GM21390 (cell line): ENCODE measurements around the gene CALHM4.

Source experiments
- ATAC-seq: cut with Tn5 transposase; IDR thresholded peaks from one replicate; pipeline ENCODE4 v1.9.1; 2021; ENCODE audit not compliant: unreplicated experiment

Gene CALHM4

GRCh38 chr6:116553451-116553850 is at the start of gene CALHM4:
CALHM4 (plus strand) TSS chr6:116553751; CDS start chr6:116553794, 43 bp downstream.
- no peak for ATAC-seq

- ATAC-seq = no peak
Measured at GRCh38 chr6:116507324-116507723, 46.2 kb upstream of the CALHM4 start.

- no peak for ATAC-seq
Measured at GRCh38 chr6:116508527-116508926, 45.0 kb upstream of the CALHM4 start.

- ATAC-seq = no peak
Measured at GRCh38 chr6:116511424-116512110, 42.0 kb upstream of the CALHM4 start, which contains the start of gene CALHM5. CALHM5 (plus strand) TSS chr6:116511639; CDS start chr6:116511697, 58 bp downstream.

- peak; percentile 95 for ATAC-seq
Measured at GRCh38 chr6:116512111-116512559, 41.4 kb upstream of the CALHM4 start.

- no peak for ATAC-seq
Measured at GRCh38 chr6:116512734-116513133, 40.8 kb upstream of the CALHM4 start.

- no peak for ATAC-seq
Measured at GRCh38 chr6:116513224-116513875, 40.2 kb upstream of the CALHM4 start.

GRCh38 chr6:116514111-116514510 is 39.4 kb upstream of the CALHM4 start:
- no peak for ATAC-seq

- no peak for ATAC-seq
Measured at GRCh38 chr6:116515141-116515540, 38.4 kb upstream of the CALHM4 start.

- ATAC-seq = no peak
Measured at GRCh38 chr6:116518621-116519368, 34.8 kb upstream of the CALHM4 start.

GRCh38 chr6:116522896-116523295 is 30.7 kb upstream of the CALHM4 start:
- ATAC-seq = no peak

GRCh38 chr6:116524236-116524635 is 29.3 kb upstream of the CALHM4 start:
- no peak for ATAC-seq

GRCh38 chr6:116528133-116528532 is 25.4 kb upstream of the CALHM4 start:
- no peak for ATAC-seq

- no peak for ATAC-seq
Measured at GRCh38 chr6:116528780-116529179, 24.8 kb upstream of the CALHM4 start.

- ATAC-seq = no peak
Measured at GRCh38 chr6:116529466-116530290, 23.9 kb upstream of the CALHM4 start.

GRCh38 chr6:116530436-116530835 is 23.1 kb upstream of the CALHM4 start:
- ATAC-seq = no peak

- peak; percentile 63 for ATAC-seq
Measured at GRCh38 chr6:116531675-116532570, 21.6 kb upstream of the CALHM4 start.

GRCh38 chr6:116533233-116533957 is 20.2 kb upstream of the CALHM4 start:
- no peak for ATAC-seq

- no peak for ATAC-seq
Measured at GRCh38 chr6:116535109-116535508, 18.4 kb upstream of the CALHM4 start.
